Trophoblast cell (in vitro differentiated cells and primary cell): Measurements from ENCODE around the gene USP5.
A peak's percentile ranks its signal among the peaks of the same experiment; 100 is the strongest.

Experiments
- DNase-seq, 2 donors: peaks; one replicate each; pipeline ENCODE4 v3.0.0-alpha.2; 2016
- H2AFZ ChIP-seq: 2 replicates; pipeline ENCODE4 v1.6.1; 2013; ENCODE audit warnings: low read length, moderate library complexity, mild to moderate bottlenecking; ENCODE audit not compliant: insufficient read depth, poor library complexity
- H2AK5ac ChIP-seq: 2 replicates; pipeline ENCODE4 v1.6.1; 2013; ENCODE audit warnings: mild to moderate bottlenecking, low read length
- H2BK120ac ChIP-seq: 2 replicates; pipeline ENCODE4 v1.6.1; 2013; ENCODE audit warnings: low read length, mild to moderate bottlenecking, moderate library complexity; ENCODE audit not compliant: insufficient read depth, poor library complexity
- H2BK12ac ChIP-seq: 2 replicates; pipeline ENCODE4 v1.6.1; 2013; ENCODE audit warnings: mild to moderate bottlenecking, low read length, moderate library complexity
- H2BK5ac ChIP-seq: 2 replicates; pipeline ENCODE4 v1.6.1; 2013; ENCODE audit warnings: low read length, low read depth, moderate library complexity, mild to moderate bottlenecking; ENCODE audit not compliant: poor library complexity
- H3K14ac ChIP-seq: 2 replicates; pipeline ENCODE4 v1.6.1; 2013; ENCODE audit warnings: mild to moderate bottlenecking, low read length
- H3K18ac ChIP-seq: 2 replicates; pipeline ENCODE4 v1.6.1; 2013; ENCODE audit warnings: mild to moderate bottlenecking, low read length
- H3K23ac ChIP-seq: 2 replicates; pipeline ENCODE4 v1.6.1; 2013; ENCODE audit warnings: low read length
- H3K27ac ChIP-seq: 2 replicates; pipeline ENCODE4 v1.5.1; 2013; ENCODE audit warnings: low read depth, mild to moderate bottlenecking, inconsistent platforms, low read length, moderate library complexity
- H3K27me3 ChIP-seq: 2 replicates; pipeline ENCODE4 v1.6.1; 2013; ENCODE audit warnings: inconsistent platforms, mild to moderate bottlenecking, low read length, moderate library complexity; ENCODE audit not compliant: insufficient read depth
- H3K36me3 ChIP-seq, 2 experiments: 1 replicate in 1 of 2; 2 replicates in 1 of 2; pipeline ENCODE4 v1.6.1; 2013; ENCODE audit warnings: low read length in 2 of 2, mild to moderate bottlenecking in 2 of 2, moderate library complexity in 1 of 2; ENCODE audit not compliant: insufficient read depth in 2 of 2, control insufficient read depth in 1 of 2
- H3K4ac ChIP-seq: 2 replicates; pipeline ENCODE4 v1.6.1; 2013; ENCODE audit warnings: low read depth, mild to moderate bottlenecking, low read length, moderate library complexity
- H3K4me1 ChIP-seq, 2 experiments: 1 replicate in 1 of 2; 2 replicates in 1 of 2; pipeline ENCODE4 v1.6.1; 2013; ENCODE audit warnings: low read length in 2 of 2, mild to moderate bottlenecking in 2 of 2, moderate library complexity in 1 of 2; ENCODE audit not compliant: insufficient read depth in 2 of 2, control insufficient read depth in 1 of 2
- H3K4me2 ChIP-seq: 2 replicates; pipeline ENCODE4 v1.6.1; 2013; ENCODE audit warnings: inconsistent platforms, mild to moderate bottlenecking, low read length, moderate library complexity
- H3K4me3 ChIP-seq: 2 replicates; pipeline ENCODE4 v1.5.1; 2013; ENCODE audit warnings: mild to moderate bottlenecking, low read depth, low read length, inconsistent platforms
- H3K79me1 ChIP-seq: one replicate; pipeline ENCODE4 v1.6.1; 2013; ENCODE audit warnings: low read length
- H3K79me2 ChIP-seq: 2 replicates; pipeline ENCODE4 v1.6.1; 2013; ENCODE audit warnings: low read length, mild to moderate bottlenecking; ENCODE audit not compliant: control insufficient read depth, insufficient read depth, poor library complexity
- H3K9ac ChIP-seq: 2 replicates; pipeline ENCODE4 v1.6.1; 2013; ENCODE audit warnings: mild to moderate bottlenecking, low read length
- H3K9me3 ChIP-seq: 2 replicates; pipeline ENCODE4 v1.6.1; 2013; ENCODE audit warnings: low read depth, mild to moderate bottlenecking, control low read depth, inconsistent platforms, low read length; ENCODE audit not compliant: insufficient read depth
- H4K12ac ChIP-seq: 2 replicates; pipeline ENCODE4 v1.6.1; 2013; ENCODE audit warnings: low read depth, mild to moderate bottlenecking, low read length, moderate library complexity
- H4K8ac ChIP-seq: 2 replicates; pipeline ENCODE4 v1.6.1; 2013; ENCODE audit warnings: low read depth, mild to moderate bottlenecking, low read length, moderate library complexity
- H4K91ac ChIP-seq: one replicate; pipeline ENCODE4 v1.6.1; 2013; ENCODE audit warnings: low read depth, mild to moderate bottlenecking, low read length, moderate library complexity
- WGBS: extraction: QIAGEN DNeasy Blood & Tissue Kit; methylation state at CpG from one replicate; pipeline ENCODE4 v1.1.7; 2013; ENCODE audit warnings: missing lambda C conversion rate; ENCODE audit not compliant: insufficient read length, insufficient coverage; ENCODE audit errors: extremely low coverage; 5-methylcytosine and 5-hydroxymethylcytosine counted together

The USP5 gene

DNA sequence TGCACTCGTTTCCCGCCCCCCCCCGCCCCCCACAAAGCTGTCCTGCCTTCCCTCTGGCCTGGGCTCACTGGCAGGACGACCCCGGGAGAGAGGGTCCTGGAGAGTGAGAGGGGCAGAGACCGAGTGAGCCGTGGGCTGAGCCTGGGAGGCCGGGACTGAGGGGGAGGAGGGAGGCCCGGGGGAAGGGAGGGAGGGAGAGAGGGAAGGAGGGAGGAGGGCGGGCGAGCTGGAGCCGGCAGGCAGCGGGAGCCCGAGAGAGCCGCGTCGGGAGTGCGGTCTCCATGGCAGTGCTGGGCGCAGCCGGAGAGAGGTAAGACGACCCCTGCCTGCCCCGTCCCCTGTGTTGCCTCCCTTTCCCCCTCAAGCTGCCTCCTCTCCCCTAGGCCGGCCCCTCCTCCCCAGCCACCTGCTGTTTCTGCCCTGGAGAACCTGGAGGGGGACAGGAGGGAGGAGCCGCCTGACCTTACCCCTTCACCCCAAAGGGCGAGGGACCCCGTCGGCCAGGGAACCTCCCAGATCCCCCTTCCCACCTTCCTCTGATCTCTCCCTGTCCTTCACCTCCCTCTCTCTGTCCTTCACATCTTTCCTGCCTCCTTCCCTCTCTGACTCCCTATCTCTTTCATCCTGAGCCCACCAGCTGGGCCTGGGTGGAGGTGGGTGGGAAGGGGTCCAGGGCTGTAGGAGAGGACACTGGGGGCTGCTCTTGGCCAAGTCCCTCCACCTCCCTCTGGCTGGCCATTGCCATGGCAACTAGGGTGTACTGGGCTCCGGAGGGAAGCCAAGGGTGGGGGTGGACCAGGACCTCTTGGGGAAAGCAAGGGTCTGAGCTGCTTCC is 30.1 kb upstream of the USP5 start, which contains the start of gene GPR162:
Gene GPR162 (plus strand): TSS at position 231 of the 835 bp plus-strand sequence. CDS start 2,078 bp downstream, outside the sequence.
- Histone ChIP-seq H3K4ac (no peak within 1 kb of the TSS), H3K36me3 (no peaks in the 10 kb centered on the region), H3K4me1 (peaks cover 12 to 26% of the 10 kb centered on the region in 2 experiments), H2BK120ac (no peak within 1 kb of the TSS), H3K14ac (no peak within 1 kb of the TSS), H3K23ac (no peak within 1 kb of the TSS), H4K12ac (no peak within 1 kb of the TSS), H4K8ac (peak within 1 kb of the TSS; percentile 48), H3K4me3 (peak within 1 kb of the TSS; percentile 19), H3K27ac (no peak within 1 kb of the TSS), H3K27me3 (no peaks in the 10 kb centered on the region), H2AFZ (peak within 1 kb of the TSS; percentile 21), H3K9me3 (peaks cover 5% of the 10 kb centered on the region), H3K4me2 (peak within 1 kb of the TSS; percentile 60), H3K9ac (no peak within 1 kb of the TSS), H2BK12ac (no peak within 1 kb of the TSS), H3K18ac (peak within 1 kb of the TSS; percentile 35), H3K79me2 (no peaks in the 10 kb centered on the region), H2BK5ac (no peak within 1 kb of the TSS), H2AK5ac (peak within 1 kb of the TSS; percentile 0), H3K79me1 (peaks cover 5% of the 10 kb centered on the region), H4K91ac (no peak within 1 kb of the TSS)
- DNase-seq, result no peak
- no CpG with 5 or more reads among the region's 28 CpGs for WGBS

DNA sequence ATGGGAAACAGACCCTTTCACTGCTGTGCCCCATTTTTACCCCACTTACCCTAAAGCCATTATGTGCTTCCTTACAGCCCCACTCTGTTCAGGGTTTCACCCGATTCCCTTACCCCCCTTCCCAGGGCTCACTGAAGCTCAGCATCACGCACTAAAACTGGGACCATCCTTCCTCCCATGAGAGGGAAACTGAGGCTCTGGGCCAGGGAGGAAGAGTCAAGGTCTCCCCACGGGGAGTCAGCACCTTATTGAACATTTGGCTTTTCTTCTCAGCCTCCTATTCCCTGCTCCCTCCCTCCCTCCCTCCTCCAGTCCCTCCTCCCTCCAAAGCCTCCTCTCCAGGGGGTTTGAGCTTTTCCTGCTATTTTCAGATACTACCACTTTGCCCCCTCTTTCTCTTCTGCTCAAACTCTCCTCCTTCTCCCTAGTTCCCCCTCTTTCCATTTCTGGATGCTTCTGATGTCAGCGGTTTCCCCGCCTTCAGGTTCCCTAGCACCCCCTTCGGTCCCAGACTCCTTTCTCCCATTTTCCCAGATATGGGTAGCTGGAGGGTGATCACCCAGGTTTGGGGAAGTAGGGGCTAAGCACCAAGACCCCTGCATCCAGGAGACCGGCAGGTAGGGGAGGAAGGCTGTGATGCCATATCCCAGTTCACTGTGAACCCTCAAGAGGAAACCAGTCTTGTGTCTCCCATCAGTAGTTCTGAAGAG is 29.4 kb upstream of the USP5 start:
- H3K23ac ChIP-seq, result no peak overlapping the region
- H3K9me3 ChIP-seq, result peaks cover 4% of the 10 kb centered on the region
- H2BK12ac ChIP-seq, result no peak overlapping the region
- H3K4me3 ChIP-seq, result no peak overlapping the region
- H4K12ac ChIP-seq, result no peak overlapping the region
- no peak overlapping the region for H4K8ac ChIP-seq
- peaks cover 5% of the 10 kb centered on the region for H3K79me1 ChIP-seq
- no peaks in the 10 kb centered on the region for H3K36me3 ChIP-seq
- no peak overlapping the region for H2BK5ac ChIP-seq
- no peak for DNase-seq
- WGBS, result no CpG with 5 or more reads among the region's 7 CpGs
- H3K18ac ChIP-seq, result no peak overlapping the region
- H4K91ac ChIP-seq, result no peak overlapping the region
- H2BK120ac ChIP-seq, result no peak overlapping the region
- H3K4ac ChIP-seq, result no peak overlapping the region
- H3K4me1 ChIP-seq, result peaks cover 12 to 30% of the 10 kb centered on the region in 2 experiments
- H3K27me3 ChIP-seq, result no peaks in the 10 kb centered on the region
- H3K9ac ChIP-seq, result no peak overlapping the region
- no peak overlapping the region for H3K4me2 ChIP-seq
- no peak overlapping the region for H2AK5ac ChIP-seq
- no peak overlapping the region for H3K27ac ChIP-seq
- H2AFZ ChIP-seq, result no peak overlapping the region
- no peak overlapping the region for H3K14ac ChIP-seq
- no peaks in the 10 kb centered on the region for H3K79me2 ChIP-seq

DNA sequence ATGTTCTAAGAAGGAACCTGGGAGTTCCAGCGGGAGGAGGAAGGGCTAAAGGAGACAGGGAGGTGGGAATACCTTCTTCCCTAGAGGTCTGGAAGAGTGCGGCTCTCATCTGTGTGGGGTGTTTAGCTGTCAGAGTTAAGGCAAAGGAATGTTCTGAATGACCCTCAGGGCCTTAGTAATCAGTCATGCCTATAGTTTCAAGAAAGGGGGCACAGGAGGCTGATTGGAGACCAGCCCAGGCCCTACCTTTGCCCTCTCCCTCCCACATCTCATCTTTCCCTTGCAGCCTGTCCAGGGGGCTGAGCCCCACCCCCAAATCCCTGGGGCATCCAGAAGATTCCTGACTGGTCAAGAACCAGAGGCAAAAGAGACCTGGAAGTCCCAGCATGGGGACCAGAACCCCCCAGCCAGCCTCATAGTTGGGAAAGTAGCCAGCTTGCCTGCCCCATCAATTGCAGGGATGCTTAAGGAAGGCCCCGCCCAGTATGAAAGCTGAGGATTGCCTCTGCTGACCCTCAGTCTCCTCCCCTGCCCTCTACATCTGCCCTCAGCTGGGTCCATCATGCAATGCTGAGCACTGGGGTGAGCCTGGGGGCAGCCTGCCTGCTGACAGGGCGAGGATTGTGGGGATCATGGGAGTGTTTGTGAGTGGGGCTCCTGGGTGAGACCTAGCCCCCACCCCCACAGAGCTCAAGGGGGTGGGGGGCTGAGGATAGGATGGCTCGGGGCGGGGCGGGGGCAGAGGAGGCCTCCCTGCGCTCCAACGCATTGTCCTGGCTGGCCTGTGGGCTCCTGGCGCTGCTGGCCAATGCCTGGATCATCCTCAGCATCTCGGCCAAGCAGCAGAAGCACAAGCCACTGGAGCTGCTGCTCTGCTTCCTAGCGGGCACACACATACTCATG is 28.5 kb upstream of the USP5 start:
- no peak for DNase-seq
- no peak overlapping the region for H3K14ac ChIP-seq
- no peak overlapping the region for H3K23ac ChIP-seq
- H3K4me3 ChIP-seq, result no peak overlapping the region
- H3K79me2 ChIP-seq, result no peaks in the 10 kb centered on the region
- peaks cover 12 to 33% of the 10 kb centered on the region in 2 experiments for H3K4me1 ChIP-seq
- no peak overlapping the region for H4K8ac ChIP-seq
- H2AFZ ChIP-seq, result no peak overlapping the region
- no peaks in the 10 kb centered on the region for H3K9me3 ChIP-seq
- no peak overlapping the region for H2BK12ac ChIP-seq
- H3K4ac ChIP-seq, result no peak overlapping the region
- H3K79me1 ChIP-seq, result peaks cover 5% of the 10 kb centered on the region
- H3K36me3 ChIP-seq, result no peaks in the 10 kb centered on the region
- no CpG with 5 or more reads among the region's 12 CpGs for WGBS
- no peaks in the 10 kb centered on the region for H3K27me3 ChIP-seq
- H3K27ac ChIP-seq, result no peak overlapping the region
- H2BK5ac ChIP-seq, result no peak overlapping the region
- H2AK5ac ChIP-seq, result no peak overlapping the region
- H3K9ac ChIP-seq, result no peak overlapping the region
- H4K91ac ChIP-seq, result no peak overlapping the region
- no peak overlapping the region for H4K12ac ChIP-seq
- no peak overlapping the region for H2BK120ac ChIP-seq
- H3K18ac ChIP-seq, result no peak overlapping the region
- H3K4me2 ChIP-seq, result no peak overlapping the region
